Neural cell (in vitro differentiated cells): ENCODE data around the gene AP1S1. TPM values are rescaled to one million over a fixed set of nuclear protein-coding genes. Genes with fewer than 3 reads are reported as not detected.
A peak's percentile ranks its signal among the peaks of the same experiment; 100 is the strongest.

Experiments
- H2AFZ ChIP-seq: fragments of 200-600, 300-800 bp; sonication (generic), shearing (Covaris generic); 2 replicates; pipeline ENCODE4 v1.6.0; 2014; ENCODE audit warnings: low read depth, mild to moderate bottlenecking, antibody characterized with exemption, low read length, moderate library complexity
- H3F3A ChIP-seq: fragments of 200-600 bp; shearing (Covaris generic); 2 replicates; pipeline ENCODE4 v1.6.1; 2016; ENCODE audit warnings: mild to moderate bottlenecking, moderate library complexity, mixed read lengths, antibody characterized with exemption, low read length; ENCODE audit not compliant: insufficient read depth, poor library complexity, severe bottlenecking
- H3K27ac ChIP-seq: fragments of 200-600, 300-800 bp; sonication (generic), shearing (Covaris generic); 2 replicates; pipeline ENCODE4 v1.5.1; 2014; ENCODE audit warnings: mild to moderate bottlenecking, low read length, moderate library complexity
- H3K27me3 ChIP-seq: fragments of 300-800, 200-600 bp; sonication (generic), shearing (Covaris generic); 2 replicates; pipeline ENCODE4 v1.6.0; 2014; ENCODE audit warnings: mild to moderate bottlenecking, low read depth, low read length, moderate library complexity; ENCODE audit not compliant: insufficient read depth
- H3K36me3 ChIP-seq: fragments of 300-800, 200-600 bp; sonication (generic), shearing (Covaris generic); 2 replicates; pipeline ENCODE4 v1.5.1; 2014; ENCODE audit warnings: mild to moderate bottlenecking, antibody characterized with exemption, low read length, moderate library complexity; ENCODE audit not compliant: insufficient read depth
- H3K4me2 ChIP-seq: fragments of 300-800, 200-600 bp; sonication (generic), shearing (Covaris generic); 2 replicates; pipeline ENCODE4 v1.6.0; 2014; ENCODE audit warnings: mild to moderate bottlenecking, low read length
- H3K4me3 ChIP-seq: fragments of 300-800, 200-600 bp; sonication (generic), shearing (Covaris generic); 2 replicates; pipeline ENCODE4 v1.5.1; 2014; ENCODE audit warnings: mild to moderate bottlenecking, low read length, moderate library complexity
- H3K79me2 ChIP-seq: fragments of 200-600 bp; shearing (Covaris generic); replicated peaks from 2 replicates; pipeline ENCODE4 v1.6.0; 2014; ENCODE audit warnings: mild to moderate bottlenecking, low read length, moderate library complexity; ENCODE audit not compliant: insufficient read depth
- H3K9ac ChIP-seq: fragments of 300-800, 200-600 bp; sonication (generic), shearing (Covaris generic); 2 replicates; pipeline ENCODE4 v1.6.1; 2016; ENCODE audit warnings: mild to moderate bottlenecking, low read length, mixed read lengths
- H3K9me2 ChIP-seq: fragments of 200-600 bp; shearing (Covaris generic); 2 replicates; pipeline ENCODE4 v1.6.1; 2016; ENCODE audit warnings: mild to moderate bottlenecking, low read length, mixed read lengths; ENCODE audit not compliant: insufficient read depth
- H3K9me3 ChIP-seq: fragments of 200-600, 300-800 bp; sonication (generic), shearing (Covaris generic); 2 replicates; pipeline ENCODE4 v1.6.1; 2016; ENCODE audit warnings: mild to moderate bottlenecking, mixed run types, low read length, moderate library complexity, mixed read lengths
- H4K20me1 ChIP-seq: fragments of 200-600 bp; shearing (Covaris generic); 2 replicates; pipeline ENCODE4 v1.6.1; 2016; ENCODE audit warnings: mild to moderate bottlenecking, mixed run types; ENCODE audit not compliant: insufficient read depth
- EP300 ChIP-seq: fragments of 450-650 bp; conservative IDR thresholded peaks from 2 replicates; pipeline ENCODE4 v1.6.1; 2014; ENCODE audit warnings: antibody characterized with exemption, mild to moderate bottlenecking, moderate library complexity; ENCODE audit not compliant: poor library complexity, severe bottlenecking
- EZH2 ChIP-seq: fragments of 200-600, 300-800 bp; shearing (Covaris generic), sonication (generic); IDR thresholded peaks from 2 replicates; pipeline ENCODE4 v1.6.1; 2014; ENCODE audit warnings: antibody characterized with exemption, low read length, borderline replicate concordance, mild to moderate bottlenecking; ENCODE audit not compliant: insufficient read depth, poor library complexity, severe bottlenecking
- MXI1 ChIP-seq: fragments of 450-650 bp; conservative IDR thresholded peaks from 2 replicates; pipeline ENCODE4 v1.6.1; 2014; ENCODE audit warnings: antibody characterized with exemption, mild to moderate bottlenecking; ENCODE audit not compliant: poor library complexity, severe bottlenecking
- POLR2AphosphoS5 ChIP-seq: IDR thresholded peaks from 2 replicates; pipeline ENCODE4 v1.6.1; 2012
- RAD21 ChIP-seq: fragments of 450-650 bp; conservative IDR thresholded peaks from 2 replicates; pipeline ENCODE4 v1.6.1; 2014; ENCODE audit warnings: antibody characterized with exemption, mild to moderate bottlenecking, moderate library complexity
- REST ChIP-seq: IDR thresholded peaks from 2 replicates; pipeline ENCODE4 v1.6.1; 2012; ENCODE audit warnings: borderline replicate concordance
- SMC3 ChIP-seq: fragments of 450-650 bp; conservative IDR thresholded peaks from 2 replicates; pipeline ENCODE4 v1.6.1; 2014; ENCODE audit warnings: antibody characterized with exemption, mild to moderate bottlenecking, moderate library complexity; ENCODE audit not compliant: poor library complexity
- TAF1 ChIP-seq: IDR thresholded peaks from 2 replicates; pipeline ENCODE4 v1.6.1; 2012; ENCODE audit warnings: low read depth
- polyA plus RNA-seq: library from polyadenylated mRNA; depleted of rRNA; stranded (reverse); fragments of >200 nt; gene quantifications from 2 replicates; pipeline ENCODE4 v1.2.3, GENCODE V29; 2014
- TF ChIP-seq, protein P1 (sequence below): fragments of 450-650 bp; IDR thresholded peaks from 2 replicates; pipeline ENCODE4 v1.5.1; 2014; ENCODE audit warnings: antibody characterized with exemption, mild to moderate bottlenecking, moderate library complexity; ENCODE audit not compliant: poor library complexity, severe bottlenecking

The AP1S1 gene
- polyA plus RNA-seq, 1 donor from 2014 or later = 344 TPM

DNA sequence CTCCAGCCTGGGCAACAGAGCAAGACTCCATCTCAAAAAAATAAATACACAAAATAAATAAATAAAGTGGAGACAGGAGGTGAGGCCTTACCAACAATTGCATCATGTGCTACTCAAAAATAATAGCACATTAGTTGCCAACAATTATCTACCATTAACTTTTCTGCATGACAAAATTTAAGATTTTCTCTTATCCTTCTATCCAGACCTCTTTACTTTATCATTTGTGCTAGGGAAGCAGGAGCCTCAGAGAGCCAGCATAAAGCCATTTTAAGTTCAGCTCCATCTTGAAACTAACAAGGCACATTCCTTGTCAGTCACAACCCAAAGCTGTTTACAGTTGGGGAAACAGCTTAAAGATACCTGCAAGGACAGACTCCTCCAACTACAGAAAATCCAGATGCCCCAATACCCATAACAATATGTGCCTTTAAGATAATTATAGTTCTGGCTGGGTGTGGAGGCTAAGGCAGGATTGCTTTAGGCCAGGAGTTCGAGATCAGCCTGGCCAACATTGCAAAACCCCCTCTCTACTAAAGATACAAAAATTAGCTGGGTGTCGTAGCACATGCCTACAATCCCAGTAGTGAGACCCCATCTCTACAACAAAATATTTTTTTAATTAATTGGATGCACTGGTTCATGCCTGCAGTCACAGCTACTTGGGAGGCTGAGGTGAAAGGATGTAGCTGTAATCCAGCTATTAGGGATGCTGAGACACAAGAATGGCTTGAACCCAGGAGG, 2.2 kb upstream of the AP1S1 start:
- Histone ChIP-seq H3K27me3 (no peaks in the 10 kb centered on the region), H3K36me3 (no peaks in the 10 kb centered on the region), H2AFZ (no peak overlapping the region), H3K9me3 (no peaks in the 10 kb centered on the region), H3K9ac (no peak overlapping the region), H3K27ac (no peak overlapping the region), H3F3A (no peaks in the 10 kb centered on the region), H4K20me1 (no peaks in the 10 kb centered on the region), H3K4me2 (no peak overlapping the region), H3K79me2 (peaks cover 9% of the 10 kb centered on the region), H3K9me2 (no peaks in the 10 kb centered on the region), H3K4me3 (no peak overlapping the region)
- TF ChIP-seq EZH2 = no peak
- TF ChIP-seq EP300 = no peak
- no peak for TF ChIP-seq REST
- TF ChIP-seq POLR2AphosphoS5 = no peak
- no peak for TF ChIP-seq MXI1
- no peak for TF ChIP-seq TAF1
- TF ChIP-seq, protein P1, sequence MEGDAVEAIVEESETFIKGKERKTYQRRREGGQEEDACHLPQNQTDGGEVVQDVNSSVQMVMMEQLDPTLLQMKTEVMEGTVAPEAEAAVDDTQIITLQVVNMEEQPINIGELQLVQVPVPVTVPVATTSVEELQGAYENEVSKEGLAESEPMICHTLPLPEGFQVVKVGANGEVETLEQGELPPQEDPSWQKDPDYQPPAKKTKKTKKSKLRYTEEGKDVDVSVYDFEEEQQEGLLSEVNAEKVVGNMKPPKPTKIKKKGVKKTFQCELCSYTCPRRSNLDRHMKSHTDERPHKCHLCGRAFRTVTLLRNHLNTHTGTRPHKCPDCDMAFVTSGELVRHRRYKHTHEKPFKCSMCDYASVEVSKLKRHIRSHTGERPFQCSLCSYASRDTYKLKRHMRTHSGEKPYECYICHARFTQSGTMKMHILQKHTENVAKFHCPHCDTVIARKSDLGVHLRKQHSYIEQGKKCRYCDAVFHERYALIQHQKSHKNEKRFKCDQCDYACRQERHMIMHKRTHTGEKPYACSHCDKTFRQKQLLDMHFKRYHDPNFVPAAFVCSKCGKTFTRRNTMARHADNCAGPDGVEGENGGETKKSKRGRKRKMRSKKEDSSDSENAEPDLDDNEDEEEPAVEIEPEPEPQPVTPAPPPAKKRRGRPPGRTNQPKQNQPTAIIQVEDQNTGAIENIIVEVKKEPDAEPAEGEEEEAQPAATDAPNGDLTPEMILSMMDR = no peak
- no peak for TF ChIP-seq SMC3
- no peak for TF ChIP-seq RAD21

- H3K27me3 ChIP-seq = no peaks in the 10 kb centered on the region
- peak overlapping the region; percentile 94 for H3K9ac ChIP-seq
- H3K9me2 ChIP-seq = no peaks in the 10 kb centered on the region
- TF ChIP-seq, protein P1 = no peak
- TF ChIP-seq RAD21 (no peak), EZH2 (no peak), SMC3 (no peak), MXI1 (no peak), POLR2AphosphoS5 (no peak), EP300 (no peak), TAF1 (peak; percentile 56)
- no peaks in the 10 kb centered on the region for H3K36me3 ChIP-seq
- H3K79me2 ChIP-seq = peaks cover 9% of the 10 kb centered on the region
- H3K4me2 ChIP-seq = peak overlapping the region; percentile 92
- H2AFZ ChIP-seq = peak overlapping the region; percentile 73
- H3F3A ChIP-seq = no peaks in the 10 kb centered on the region
- peak overlapping the region; percentile 92 for H3K4me3 ChIP-seq
- no peaks in the 10 kb centered on the region for H4K20me1 ChIP-seq
- no peaks in the 10 kb centered on the region for H3K9me3 ChIP-seq
- H3K27ac ChIP-seq = peak overlapping the region; percentile 80
Measured at GRCh38 chr7:101154693-101155102, 422 bp downstream of the AP1S1 start.
